Transverse colon (tissue), 3 donors: ENCODE results near the gene ME3.

ENCODE experiments used
- CTCF ChIP-seq, 5 experiments: fragments of 200-600 bp in 3 of 5; fragments of 450-650 bp in 2 of 5; sonication (generic) in 3 of 5; IDR thresholded peaks; 1 replicate in 2 of 5; 2 replicates in 3 of 5; pipeline ENCODE4 v1.5.1; 2016 to 2017; ENCODE audit warnings: antibody characterized with exemption in 5 of 5, inconsistent platforms in 3 of 5, mild to moderate bottlenecking in 2 of 5, moderate library complexity in 1 of 5
- EP300 ChIP-seq: sonication (generic); formaldehyde crosslinking; IDR thresholded peaks from one replicate; pipeline ENCODE4 v1.6.1; 2017; ENCODE audit warnings: antibody characterized with exemption, low read depth
- POLR2A ChIP-seq: fragments of 450-650 bp; IDR thresholded peaks from one replicate; pipeline ENCODE4 v1.6.1; 2016; ENCODE audit warnings: antibody characterized with exemption, mild to moderate bottlenecking, moderate library complexity

GRCh38 chr11:86678296-86678695 is 5.9 kb upstream of the ME3 start:
- TF ChIP-seq CTCF (IDR thresholded peaks at IDR 0.05): no peak
- TF ChIP-seq POLR2A: no peak
- no peak for TF ChIP-seq EP300
